HEK293 (cell line): ENCODE results near the gene CDH23.

Experiments
- CTCF ChIA-PET: fragments of 350-600 bp; formaldehyde crosslinking; extraction: SDS; loops from one replicate; lab custom pipeline; 2021; ENCODE audit warnings: antibody characterized with exemption; lab: Yijun Ruan, JAX
- POLR2A ChIA-PET: fragments of 300-600 bp; formaldehyde crosslinking; extraction: SDS; loops from one replicate; lab custom pipeline; 2020; ENCODE audit warnings: antibody characterized with exemption, inconsistent platforms; lab: Yijun Ruan, JAX
- H3K27ac ChIP-seq: fragments of 200-500 bp; sonication (Bioruptor generic); 2 replicates; pipeline ENCODE4 v1.5.1; 2014; ENCODE audit warnings: low read depth, low read length, control low read depth, inconsistent platforms; ENCODE audit errors: extremely low read depth
- H3K36me3 ChIP-seq, 2 experiments: fragments of 200-500 bp in 1 of 2; sonication (Bioruptor generic) in 1 of 2; 1 replicate in 1 of 2; 2 replicates in 1 of 2; pipeline ENCODE4 v1.5.1; 2014 to 2017; ENCODE audit warnings: inconsistent platforms in 2 of 2, low read length in 2 of 2; ENCODE audit not compliant: control insufficient read depth in 2 of 2, insufficient read depth in 1 of 2
- H3K4me1 ChIP-seq: fragments of 200-500 bp; sonication (Bioruptor generic); 2 replicates; pipeline ENCODE4 v1.5.1; 2014; ENCODE audit warnings: mild to moderate bottlenecking, low read length, inconsistent platforms; ENCODE audit not compliant: control insufficient read depth, insufficient read depth
- H3K4me3 ChIP-seq: 2 replicates; pipeline ENCODE4 v1.5.1; 2011; ENCODE audit warnings: low read depth, mild to moderate bottlenecking, control low read depth, low read length, moderate library complexity
- H3K9me3 ChIP-seq: fragments of 200-500 bp; sonication (Bioruptor generic); 2 replicates; pipeline ENCODE4 v1.5.1; 2014; ENCODE audit warnings: low read depth, low read length, inconsistent platforms; ENCODE audit not compliant: control insufficient read depth, insufficient read depth
- GLI2 ChIP-seq: fragments of 450-650 bp; formaldehyde crosslinking; IDR thresholded peaks from 2 replicates; pipeline ENCODE4; 2017; ENCODE audit warnings: missing biosample characterization, missing genetic modification characterization, low read depth, borderline replicate concordance
- KLF1 ChIP-seq: fragments of 450-650 bp; formaldehyde crosslinking; IDR thresholded peaks from 2 replicates; pipeline ENCODE4 v1.5.1; 2016; ENCODE audit warnings: missing biosample characterization, missing genetic modification characterization
- KLF10 ChIP-seq: fragments of 450-650 bp; IDR thresholded peaks from 2 replicates; pipeline ENCODE4 v1.5.1; 2018; ENCODE audit warnings: missing biosample characterization, mild to moderate bottlenecking, missing genetic modification characterization
- KLF16 ChIP-seq: fragments of 450-650 bp; formaldehyde crosslinking; IDR thresholded peaks from 2 replicates; pipeline ENCODE4 v1.5.1; 2017; ENCODE audit warnings: missing biosample characterization, missing genetic modification characterization
- RBAK ChIP-seq: fragments of 450-650 bp; formaldehyde crosslinking; IDR thresholded peaks from 2 replicates; pipeline ENCODE4 v1.5.1; 2016; ENCODE audit warnings: missing biosample characterization, missing genetic modification characterization
- SCRT1 ChIP-seq: fragments of 450-650 bp; formaldehyde crosslinking; IDR thresholded peaks from 2 replicates; pipeline ENCODE4 v1.5.1; 2016; ENCODE audit warnings: missing biosample characterization, missing genetic modification characterization, borderline replicate concordance
- SCRT2 ChIP-seq: fragments of 450-650 bp; formaldehyde crosslinking; IDR thresholded peaks from 2 replicates; pipeline ENCODE4 v1.5.1; 2016; ENCODE audit warnings: missing biosample characterization, missing genetic modification characterization
- SETDB1 ChIP-seq: IDR thresholded peaks from one replicate; pipeline ENCODE4 v1.6.1; 2017; ENCODE audit warnings: mild to moderate bottlenecking, low read length, moderate library complexity, mixed read lengths; ENCODE audit not compliant: insufficient read length
- YY1 ChIP-seq: fragments of 450-650 bp; formaldehyde crosslinking; IDR thresholded peaks from 2 replicates; pipeline ENCODE4 v1.5.1; 2018; ENCODE audit warnings: missing biosample characterization, missing genetic modification characterization
- ZBTB8A ChIP-seq: fragments of 450-650 bp; formaldehyde crosslinking; IDR thresholded peaks from 2 replicates; pipeline ENCODE4 v1.5.1; 2016; ENCODE audit warnings: missing biosample characterization, missing genetic modification characterization
- ZNF114 ChIP-seq: fragments of 450-650 bp; formaldehyde crosslinking; IDR thresholded peaks from 2 replicates; pipeline ENCODE4 v1.5.0; 2017; ENCODE audit warnings: missing biosample characterization, missing genetic modification characterization
- ZNF132 ChIP-seq: fragments of 450-650 bp; formaldehyde crosslinking; IDR thresholded peaks from 2 replicates; pipeline ENCODE4 v1.5.1; 2017; ENCODE audit warnings: missing biosample characterization, missing genetic modification characterization, borderline replicate concordance
- ZNF19 ChIP-seq: fragments of 450-650 bp; formaldehyde crosslinking; IDR thresholded peaks from 2 replicates; pipeline ENCODE4; 2016; ENCODE audit warnings: missing biosample characterization, missing genetic modification characterization, low read depth
- ZNF214 ChIP-seq: fragments of 450-650 bp; formaldehyde crosslinking; IDR thresholded peaks from 2 replicates; pipeline ENCODE4 v1.5.1; 2017; ENCODE audit warnings: missing biosample characterization, mild to moderate bottlenecking, missing genetic modification characterization, borderline replicate concordance
- ZNF221 ChIP-seq: fragments of 450-650 bp; formaldehyde crosslinking; IDR thresholded peaks from 2 replicates; pipeline ENCODE4 v1.5.1; 2017; ENCODE audit warnings: missing biosample characterization, missing genetic modification characterization, borderline replicate concordance
- ZNF24 ChIP-seq: fragments of 450-650 bp; formaldehyde crosslinking; IDR thresholded peaks from 2 replicates; pipeline ENCODE4 v1.5.1; 2016; ENCODE audit warnings: missing biosample characterization, missing genetic modification characterization
- ZNF394 ChIP-seq: fragments of 450-650 bp; formaldehyde crosslinking; IDR thresholded peaks from 2 replicates; pipeline ENCODE4 v1.5.1; 2016; ENCODE audit warnings: missing biosample characterization, missing genetic modification characterization, mild to moderate bottlenecking, moderate library complexity, borderline replicate concordance
- ZNF423 ChIP-seq: fragments of 450-650 bp; formaldehyde crosslinking; IDR thresholded peaks from 2 replicates; pipeline ENCODE4 v1.5.1; 2016; ENCODE audit warnings: missing biosample characterization, missing genetic modification characterization
- ZNF48 ChIP-seq: fragments of 450-650 bp; formaldehyde crosslinking; IDR thresholded peaks from 2 replicates; pipeline ENCODE4 v1.5.1; 2016; ENCODE audit warnings: missing biosample characterization, missing genetic modification characterization
- ZNF514 ChIP-seq: fragments of 450-650 bp; formaldehyde crosslinking; IDR thresholded peaks from 2 replicates; pipeline ENCODE4 v1.5.1; 2016; ENCODE audit warnings: missing biosample characterization, missing genetic modification characterization
- ZNF521 ChIP-seq: fragments of 450-650 bp; formaldehyde crosslinking; IDR thresholded peaks from 2 replicates; pipeline ENCODE4 v1.5.1; 2017; ENCODE audit warnings: missing biosample characterization, mild to moderate bottlenecking, missing genetic modification characterization
- ZNF549 ChIP-seq: fragments of 450-650 bp; IDR thresholded peaks from 2 replicates; pipeline ENCODE4 v1.5.1; 2018; ENCODE audit warnings: missing biosample characterization, missing genetic modification characterization, mild to moderate bottlenecking, inconsistent platforms, moderate library complexity
- ZNF555 ChIP-seq: fragments of 450-650 bp; formaldehyde crosslinking; conservative IDR thresholded peaks from 2 replicates; pipeline ENCODE4 v1.5.1; 2017; ENCODE audit warnings: missing biosample characterization, mild to moderate bottlenecking, missing genetic modification characterization, inconsistent platforms
- ZNF585B ChIP-seq: fragments of 450-650 bp; formaldehyde crosslinking; IDR thresholded peaks from 2 replicates; pipeline ENCODE4 v1.5.1; 2016; ENCODE audit warnings: missing biosample characterization, missing genetic modification characterization
- ZNF768 ChIP-seq: fragments of 450-650 bp; formaldehyde crosslinking; IDR thresholded peaks from 2 replicates; pipeline ENCODE4 v1.5.1; 2018; ENCODE audit warnings: missing biosample characterization, mild to moderate bottlenecking, missing genetic modification characterization
- ZNF830 ChIP-seq: fragments of 450-650 bp; IDR thresholded peaks from 2 replicates; pipeline ENCODE4 v1.5.0; 2018; ENCODE audit warnings: missing biosample characterization, missing genetic modification characterization, low read depth, mild to moderate bottlenecking, moderate library complexity
- ZSCAN23 ChIP-seq: fragments of 450-650 bp; formaldehyde crosslinking; IDR thresholded peaks from 2 replicates; pipeline ENCODE4 v1.5.1; 2016; ENCODE audit warnings: missing biosample characterization, missing genetic modification characterization
- ZSCAN30 ChIP-seq: fragments of 450-650 bp; IDR thresholded peaks from 2 replicates; pipeline ENCODE4 v1.5.1; 2018; ENCODE audit warnings: missing biosample characterization, mild to moderate bottlenecking, missing genetic modification characterization, moderate library complexity
- TF ChIP-seq, protein P1 (sequence below): fragments of 450-650 bp; formaldehyde crosslinking; IDR thresholded peaks from 2 replicates; pipeline ENCODE4 v1.5.1; 2016; ENCODE audit warnings: missing biosample characterization, missing genetic modification characterization

CDH23 gene

DNA sequence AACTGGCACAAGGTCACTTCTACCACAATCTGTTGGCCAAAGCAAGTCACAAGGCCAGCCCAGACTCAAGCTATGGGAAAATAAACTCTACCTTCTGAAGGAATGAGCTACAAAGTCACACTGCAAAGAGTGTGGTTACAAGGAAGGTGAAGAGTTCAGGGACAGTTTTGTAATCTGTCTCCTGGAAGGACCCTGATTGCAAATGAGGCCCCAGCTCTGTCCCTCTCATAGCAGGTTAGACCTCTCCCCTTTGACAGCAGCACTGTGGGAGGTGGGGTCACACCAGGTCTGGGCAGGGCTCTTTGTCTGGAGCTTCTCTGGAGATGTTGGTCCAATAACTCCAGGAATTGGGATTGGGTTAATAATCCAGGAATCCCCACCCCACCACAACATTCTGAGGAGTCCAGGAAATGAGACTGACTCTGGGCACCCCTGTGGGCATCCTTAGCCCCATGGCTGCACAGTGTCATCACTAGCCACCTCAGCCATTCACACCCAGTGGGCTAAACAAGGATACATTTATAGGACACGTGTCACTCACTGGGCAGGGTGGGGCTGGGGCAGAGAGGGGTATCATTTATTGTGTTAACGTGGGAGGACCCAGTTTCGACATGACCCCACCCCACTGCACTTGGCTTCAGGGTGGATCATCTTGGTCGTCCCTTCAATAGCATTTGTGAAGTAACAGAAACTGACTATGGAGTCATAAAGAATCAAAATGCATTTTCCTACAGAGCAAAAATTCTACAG is 346.5 kb downstream of the CDH23 start:
- Histone ChIP-seq H3K9me3 (no peaks in the 10 kb centered on the region), H3K4me1 (no peaks in the 10 kb centered on the region), H3K27ac (no peak overlapping the region), H3K4me3 (no peak overlapping the region), H3K36me3 (no peaks in the 10 kb centered on the region)
- ChIA-PET POLR2A (no interaction called here), CTCF (no interaction called here)
- TF ChIP-seq KLF1 (peak; percentile 59), ZNF549 (no peak)

DNA sequence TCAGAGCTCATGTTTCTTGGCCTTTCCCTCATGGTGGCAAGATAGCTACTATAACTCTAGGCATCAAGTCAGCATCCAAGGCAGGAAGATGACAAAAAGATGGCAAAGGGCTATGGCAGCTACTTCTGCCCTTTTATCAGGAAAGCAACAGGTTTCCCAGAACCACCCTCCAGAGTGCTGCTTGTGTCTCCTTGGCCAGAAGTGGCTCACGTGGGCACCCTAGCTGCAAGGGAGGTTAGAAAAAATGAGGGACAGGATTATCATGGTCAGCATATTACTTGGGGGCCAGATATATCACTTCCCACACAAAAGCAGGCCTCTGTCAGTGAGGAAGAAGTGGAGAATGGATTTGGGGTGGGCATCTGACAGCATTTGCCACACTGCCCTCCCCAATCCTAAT is 347.1 kb downstream of the CDH23 start:
- CTCF ChIA-PET = no interaction called here
- no peak for TF ChIP-seq YY1 (tag by site-specific recombination)
- TF ChIP-seq ZNF555 = no peak
- TF ChIP-seq, protein P1, sequence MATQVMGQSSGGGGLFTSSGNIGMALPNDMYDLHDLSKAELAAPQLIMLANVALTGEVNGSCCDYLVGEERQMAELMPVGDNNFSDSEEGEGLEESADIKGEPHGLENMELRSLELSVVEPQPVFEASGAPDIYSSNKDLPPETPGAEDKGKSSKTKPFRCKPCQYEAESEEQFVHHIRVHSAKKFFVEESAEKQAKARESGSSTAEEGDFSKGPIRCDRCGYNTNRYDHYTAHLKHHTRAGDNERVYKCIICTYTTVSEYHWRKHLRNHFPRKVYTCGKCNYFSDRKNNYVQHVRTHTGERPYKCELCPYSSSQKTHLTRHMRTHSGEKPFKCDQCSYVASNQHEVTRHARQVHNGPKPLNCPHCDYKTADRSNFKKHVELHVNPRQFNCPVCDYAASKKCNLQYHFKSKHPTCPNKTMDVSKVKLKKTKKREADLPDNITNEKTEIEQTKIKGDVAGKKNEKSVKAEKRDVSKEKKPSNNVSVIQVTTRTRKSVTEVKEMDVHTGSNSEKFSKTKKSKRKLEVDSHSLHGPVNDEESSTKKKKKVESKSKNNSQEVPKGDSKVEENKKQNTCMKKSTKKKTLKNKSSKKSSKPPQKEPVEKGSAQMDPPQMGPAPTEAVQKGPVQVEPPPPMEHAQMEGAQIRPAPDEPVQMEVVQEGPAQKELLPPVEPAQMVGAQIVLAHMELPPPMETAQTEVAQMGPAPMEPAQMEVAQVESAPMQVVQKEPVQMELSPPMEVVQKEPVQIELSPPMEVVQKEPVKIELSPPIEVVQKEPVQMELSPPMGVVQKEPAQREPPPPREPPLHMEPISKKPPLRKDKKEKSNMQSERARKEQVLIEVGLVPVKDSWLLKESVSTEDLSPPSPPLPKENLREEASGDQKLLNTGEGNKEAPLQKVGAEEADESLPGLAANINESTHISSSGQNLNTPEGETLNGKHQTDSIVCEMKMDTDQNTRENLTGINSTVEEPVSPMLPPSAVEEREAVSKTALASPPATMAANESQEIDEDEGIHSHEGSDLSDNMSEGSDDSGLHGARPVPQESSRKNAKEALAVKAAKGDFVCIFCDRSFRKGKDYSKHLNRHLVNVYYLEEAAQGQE = no peak
- TF ChIP-seq ZBTB8A (tag by site-specific recombination) = no peak
- no peak for TF ChIP-seq ZNF514 (tag by site-specific recombination)
- TF ChIP-seq ZNF768 = no peak
- no peak for TF ChIP-seq ZSCAN23
- TF ChIP-seq SCRT2 = peak; percentile 84
- TF ChIP-seq SCRT1 (tag by site-specific recombination) = peak; percentile 51; the same call in 1 of the 2 replicates
- TF ChIP-seq ZNF423 (tag by site-specific recombination) = no peak
- TF ChIP-seq GLI2 (tag by site-specific recombination) = no peak
- TF ChIP-seq KLF10 (tag by site-specific recombination) = no peak
- no peak for TF ChIP-seq ZNF521 (tag by site-specific recombination)
- no peak for TF ChIP-seq ZNF221
- H3K27ac ChIP-seq = no peak overlapping the region
- POLR2A ChIA-PET = no interaction called here
- H3K36me3 ChIP-seq = no peaks in the 10 kb centered on the region
- H3K9me3 ChIP-seq = no peaks in the 10 kb centered on the region
- H3K4me1 ChIP-seq = no peaks in the 10 kb centered on the region
- no peak overlapping the region for H3K4me3 ChIP-seq

DNA sequence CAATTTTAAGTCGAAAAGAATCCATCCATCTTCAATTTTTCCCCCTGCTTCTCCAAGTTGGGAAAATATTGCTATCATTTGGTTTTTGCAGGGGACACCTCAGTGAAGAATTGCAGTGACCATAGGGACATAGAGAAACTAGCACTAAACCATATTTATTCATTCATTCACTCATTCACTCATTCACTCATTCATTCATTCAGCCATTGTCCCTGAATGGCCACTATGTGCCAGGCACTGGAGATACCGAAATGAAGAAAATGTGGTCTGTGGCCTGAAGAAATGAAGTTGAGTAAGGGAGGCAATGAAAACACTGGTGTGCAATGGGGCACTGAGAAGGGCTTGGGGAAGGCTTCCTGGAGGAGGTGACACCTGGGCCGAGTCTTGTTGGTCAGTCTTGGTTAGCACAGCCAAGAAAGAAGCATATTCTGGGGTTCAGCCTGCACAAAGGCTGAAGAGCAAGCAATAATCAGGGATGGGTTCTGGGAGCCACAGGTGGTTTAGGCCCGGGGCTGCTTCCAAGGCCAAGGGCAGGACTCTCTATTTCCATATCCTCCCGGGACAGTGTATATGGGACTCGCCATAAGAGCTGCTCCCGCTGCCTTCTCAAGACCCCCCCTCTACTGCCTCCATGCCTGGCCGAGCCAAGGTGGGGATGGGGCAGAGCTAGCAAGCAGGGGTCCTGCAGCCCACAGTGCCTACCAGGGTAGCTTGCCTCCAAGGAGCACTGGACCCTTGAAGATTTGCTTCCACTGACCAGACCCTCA is 348.4 kb downstream of the CDH23 start:
- no peak overlapping the region for H3K4me3 ChIP-seq
- CTCF ChIA-PET = interaction anchor here (1.2 to 1.3 kb wide), 2 partner anchors 14 to 37 kb away, joined by 3 read pairs; no protein-coding TSS in a partner anchor
- no peaks in the 10 kb centered on the region for H3K4me1 ChIP-seq
- POLR2A ChIA-PET = no interaction called here
- H3K36me3 ChIP-seq = no peaks in the 10 kb centered on the region
- H3K9me3 ChIP-seq = no peaks in the 10 kb centered on the region
- H3K27ac ChIP-seq = no peak overlapping the region
- TF ChIP-seq ZNF585B (tag by site-specific recombination) (no peak), ZNF48 (tag by site-specific recombination) (no peak), ZNF214 (no peak), ZSCAN30 (tag by site-specific recombination) (no peak), ZNF555 (no peak), ZNF114 (no peak), ZNF19 (tag by site-specific recombination) (no peak), ZNF514 (tag by site-specific recombination) (no peak), ZNF132 (tag by site-specific recombination) (no peak), SCRT1 (tag by site-specific recombination) (0 out of 2 replicates have a peak, but pooled peaks have one; percentile 32), GLI2 (tag by site-specific recombination) (no peak), ZNF830 (tag by site-specific recombination) (no peak), KLF16 (tag by site-specific recombination) (no peak), RBAK (tag by site-specific recombination) (no peak), SETDB1 (no peak), ZNF394 (no peak), ZNF24 (tag by site-specific recombination) (0 out of 2 replicates have a peak, but pooled peaks have one; percentile 23)
